OCI-LY1 (cell line): ENCODE results near the gene HECW1.
"Not testable (repeated sequence)": the region's sequence is repeated elsewhere in the genome, so short reads cannot be mapped to it uniquely, and the experiment has no call there.

Experiments used
- H2AFZ ChIP-seq: fragments of 200-600 bp; sonication (generic), shearing (Covaris generic); 2 replicates; pipeline ENCODE4 v1.6.0; 2014; ENCODE audit warnings: antibody characterized with exemption, mild to moderate bottlenecking, low read length
- H3F3A ChIP-seq: fragments of 200-600 bp; sonication (generic), shearing (Covaris generic); 2 replicates; pipeline ENCODE4 v1.6.0; 2014; ENCODE audit warnings: mild to moderate bottlenecking, antibody characterized with exemption, low read length, moderate library complexity; ENCODE audit not compliant: insufficient read depth
- H3K27ac ChIP-seq: fragments of 200-600 bp; sonication (generic); 2 replicates; pipeline ENCODE4 v1.5.1; 2014; ENCODE audit warnings: low read length, mixed run types, mild to moderate bottlenecking, low read depth; ENCODE audit not compliant: poor library complexity, severe bottlenecking
- H3K27me3 ChIP-seq: fragments of 200-600 bp; sonication (generic); 2 replicates; pipeline ENCODE4 v1.6.0; 2014; ENCODE audit warnings: antibody characterized with exemption, mild to moderate bottlenecking, low read length, moderate library complexity; ENCODE audit not compliant: insufficient read depth
- H3K36me3 ChIP-seq: fragments of 200-600 bp; sonication (generic); 2 replicates; pipeline ENCODE4 v1.6.1; 2014; ENCODE audit warnings: mild to moderate bottlenecking, antibody characterized with exemption, low read length, moderate library complexity, mixed read lengths; ENCODE audit not compliant: insufficient read depth
- H3K4me1 ChIP-seq: fragments of 200-600 bp; sonication (generic); 2 replicates; pipeline ENCODE4 v1.5.1; 2014; ENCODE audit warnings: mild to moderate bottlenecking, low read length, moderate library complexity; ENCODE audit not compliant: insufficient read depth, severe bottlenecking
- H3K4me2 ChIP-seq: fragments of 200-600 bp; sonication (generic), shearing (Covaris generic); 2 replicates; pipeline ENCODE4 v1.6.1; 2014; ENCODE audit warnings: low read length
- H3K4me3 ChIP-seq: fragments of 200-600 bp; sonication (generic); 2 replicates; pipeline ENCODE4 v1.5.1; 2014; ENCODE audit warnings: low read length, low read depth, mild to moderate bottlenecking, mixed read lengths; ENCODE audit not compliant: poor library complexity, severe bottlenecking
- H3K79me2 ChIP-seq: fragments of 200-600 bp; shearing (Covaris generic); 2 replicates; pipeline ENCODE4 v1.6.1; 2016; ENCODE audit warnings: mixed run types, low read length, mixed read lengths; ENCODE audit not compliant: insufficient read depth
- H3K9ac ChIP-seq: fragments of 200-600 bp; sonication (generic), shearing (Covaris generic); 2 replicates; pipeline ENCODE4 v1.6.1; 2014; ENCODE audit warnings: mild to moderate bottlenecking, low read length, mixed read lengths
- H3K9me2 ChIP-seq: fragments of 200-600 bp; sonication (generic), shearing (Covaris generic); 2 replicates; pipeline ENCODE4 v1.6.1; 2014; ENCODE audit warnings: low read depth, mild to moderate bottlenecking, low read length, mixed read lengths
- H3K9me3 ChIP-seq: fragments of 200-600 bp; shearing (Covaris generic); 2 replicates; pipeline ENCODE4 v1.6.1; 2014; ENCODE audit warnings: low read length, mixed read lengths
- H4K20me1 ChIP-seq: fragments of 200-600 bp; sonication (generic), shearing (Covaris generic); 2 replicates; pipeline ENCODE4 v1.6.0; 2016; ENCODE audit warnings: mild to moderate bottlenecking, low read length; ENCODE audit not compliant: insufficient read depth
- CTCF ChIP-seq: fragments of 200-600 bp; sonication (generic), shearing (Covaris generic); IDR thresholded peaks from 2 replicates; pipeline ENCODE4 v1.5.1; 2017; ENCODE audit warnings: mild to moderate bottlenecking, antibody characterized with exemption, low read length, moderate library complexity, mixed read lengths
- EZH2 ChIP-seq: fragments of 200-600 bp; sonication (generic), shearing (Covaris generic); IDR thresholded peaks from 2 replicates; pipeline ENCODE4 v1.8.0; 2017; ENCODE audit warnings: borderline replicate concordance, mixed run types, mild to moderate bottlenecking, antibody characterized with exemption, low read length, moderate library complexity, mixed read lengths

Gene HECW1

GRCh38 chr7:43572516-43573049, 460.1 kb downstream of the HECW1 start:
- Histone ChIP-seq H3K4me3 (no peak overlapping the region), H3K9ac (no peak overlapping the region), H3K4me1 (no peaks in the 10 kb centered on the region), H3K36me3 (no peaks in the 10 kb centered on the region), H2AFZ (no peak overlapping the region), H4K20me1 (no peaks in the 10 kb centered on the region), H3K27me3 (0 out of 2 replicates have a peak, but pooled peaks cover 4% of the 10 kb centered on the region), H3K9me3 (no peaks in the 10 kb centered on the region), H3K9me2 (no peaks in the 10 kb centered on the region), H3K79me2 (no peaks in the 10 kb centered on the region), H3F3A (no peaks in the 10 kb centered on the region), H3K4me2 (no peak overlapping the region), H3K27ac (no peak overlapping the region)
- no peak for TF ChIP-seq EZH2
- TF ChIP-seq CTCF, result no peak

DNA sequence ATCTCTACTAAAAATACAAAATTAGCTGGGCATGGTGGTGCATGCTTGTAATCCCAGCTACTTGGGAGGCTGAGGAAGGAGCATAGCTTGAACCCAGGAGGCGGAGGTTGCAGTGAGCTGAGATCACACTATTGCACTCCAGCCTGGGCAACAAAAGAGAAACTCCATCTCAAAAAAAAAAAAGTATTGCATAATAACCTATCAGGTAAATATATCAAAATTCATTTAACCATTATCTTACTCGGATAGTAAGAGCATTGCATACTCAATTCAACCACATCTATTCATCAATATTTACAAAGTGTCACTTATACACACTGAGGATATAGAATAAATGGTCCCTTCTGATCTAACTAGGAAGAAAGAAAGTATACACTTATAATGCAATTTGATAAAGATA, 461.4 kb downstream of the HECW1 start:
- not testable (repeated sequence) for H3K4me3 ChIP-seq, H3K9me3 ChIP-seq, H3K79me2 ChIP-seq, H4K20me1 ChIP-seq, H3K9ac ChIP-seq, H2AFZ ChIP-seq, H3K36me3 ChIP-seq, H3K4me2 ChIP-seq, H3K27ac ChIP-seq, H3K9me2 ChIP-seq, H3K27me3 ChIP-seq, H3K4me1 ChIP-seq, H3F3A ChIP-seq

DNA sequence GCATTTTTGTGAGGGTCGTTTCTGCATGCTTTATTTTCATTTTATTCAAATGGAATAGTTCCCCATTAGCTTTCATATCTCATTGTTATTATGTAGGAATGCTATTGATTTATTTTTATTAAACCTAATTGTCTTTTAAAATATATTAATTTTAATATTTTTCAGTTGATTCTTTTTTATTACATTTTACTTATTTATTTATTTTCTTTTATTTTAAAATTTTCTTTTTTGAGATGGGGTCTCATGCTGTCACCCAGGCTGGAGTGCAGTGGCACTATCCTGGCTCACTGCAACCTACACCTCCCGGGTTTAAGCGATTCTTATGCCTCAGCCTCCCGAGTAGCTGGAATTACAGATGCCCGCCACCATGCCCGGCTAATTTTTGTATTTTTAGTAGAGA, 463.1 kb downstream of the HECW1 start:
- no peaks in the 10 kb centered on the region for H3K9me2 ChIP-seq
- no peaks in the 10 kb centered on the region for H4K20me1 ChIP-seq
- no peaks in the 10 kb centered on the region for H3K9me3 ChIP-seq
- H3F3A ChIP-seq, result no peaks in the 10 kb centered on the region
- no peaks in the 10 kb centered on the region for H3K27me3 ChIP-seq
- no peak overlapping the region for H2AFZ ChIP-seq
- H3K79me2 ChIP-seq, result no peaks in the 10 kb centered on the region
- H3K9ac ChIP-seq, result no peak overlapping the region
- H3K4me3 ChIP-seq, result no peak overlapping the region
- no peak overlapping the region for H3K4me2 ChIP-seq
- no peaks in the 10 kb centered on the region for H3K36me3 ChIP-seq
- no peak for TF ChIP-seq EZH2
- TF ChIP-seq CTCF, result no peak
- H3K4me1 ChIP-seq, result no peaks in the 10 kb centered on the region
- H3K27ac ChIP-seq, result no peak overlapping the region

- H3K4me2 ChIP-seq, result no peak overlapping the region
- no peaks in the 10 kb centered on the region for H3K4me1 ChIP-seq
- H3F3A ChIP-seq, result no peaks in the 10 kb centered on the region
- TF ChIP-seq CTCF (no peak), EZH2 (no peak)
- no peak overlapping the region for H2AFZ ChIP-seq
- H3K27me3 ChIP-seq, result no peaks in the 10 kb centered on the region
- H3K27ac ChIP-seq, result no peak overlapping the region
- H3K9me2 ChIP-seq, result no peaks in the 10 kb centered on the region
- no peaks in the 10 kb centered on the region for H4K20me1 ChIP-seq
- no peak overlapping the region for H3K4me3 ChIP-seq
- no peaks in the 10 kb centered on the region for H3K79me2 ChIP-seq
- H3K9ac ChIP-seq, result no peak overlapping the region
- H3K9me3 ChIP-seq, result no peaks in the 10 kb centered on the region
- no peaks in the 10 kb centered on the region for H3K36me3 ChIP-seq
Observed at GRCh38 chr7:43576241-43576640, 463.8 kb downstream of the HECW1 start.
